ENCODE results near the gene CDH9.
"Not testable (repeated sequence)": the region's sequence is repeated elsewhere in the genome, so short reads cannot be mapped to it uniquely, and the experiment has no call there.

CDH9 gene

GRCh38 chr5:26856238-26856637 lies 182.1 kb downstream of the CDH9 start:
- Histone ChIP-seq H3K4me3 (ENCODE audit: low read length) (no peak overlapping the region), H4K20me1 (ENCODE audit: control insufficient read depth, insufficient read depth, low read depth, low read length) (no peaks in the 10 kb centered on the region), H3K27me3 (ENCODE audit: control insufficient read depth, low read length) (no peaks in the 10 kb centered on the region), H3K79me2 (ENCODE audit: control insufficient read depth, low read length) (no peaks in the 10 kb centered on the region), H3K27ac (ENCODE audit: low read depth, low read length) (no peak overlapping the region), H3K9me2 (replicated peaks; ENCODE audit: control insufficient read depth, low read length) (no peaks in the 10 kb centered on the region), H3K36me3 (ENCODE audit: control insufficient read depth, low read length) (no peaks in the 10 kb centered on the region), H3F3A (ENCODE audit: control insufficient read depth, insufficient read depth) (no peaks in the 10 kb centered on the region), H3K4me2 (ENCODE audit: low read length) (no peak overlapping the region), H3K4me1 (ENCODE audit: control insufficient read depth, low read length) (no peaks in the 10 kb centered on the region), H3K9me3 (ENCODE audit: control insufficient read depth, insufficient read depth, low read length) (peaks cover 10% of the 10 kb centered on the region; the same call in 1 of the 2 replicates)
- TF ChIP-seq EZH2phosphoT487 (IDR thresholded peaks at IDR 0.05; ENCODE audit: borderline replicate concordance, low read length) = no peak
- TF ChIP-seq, protein P1, sequence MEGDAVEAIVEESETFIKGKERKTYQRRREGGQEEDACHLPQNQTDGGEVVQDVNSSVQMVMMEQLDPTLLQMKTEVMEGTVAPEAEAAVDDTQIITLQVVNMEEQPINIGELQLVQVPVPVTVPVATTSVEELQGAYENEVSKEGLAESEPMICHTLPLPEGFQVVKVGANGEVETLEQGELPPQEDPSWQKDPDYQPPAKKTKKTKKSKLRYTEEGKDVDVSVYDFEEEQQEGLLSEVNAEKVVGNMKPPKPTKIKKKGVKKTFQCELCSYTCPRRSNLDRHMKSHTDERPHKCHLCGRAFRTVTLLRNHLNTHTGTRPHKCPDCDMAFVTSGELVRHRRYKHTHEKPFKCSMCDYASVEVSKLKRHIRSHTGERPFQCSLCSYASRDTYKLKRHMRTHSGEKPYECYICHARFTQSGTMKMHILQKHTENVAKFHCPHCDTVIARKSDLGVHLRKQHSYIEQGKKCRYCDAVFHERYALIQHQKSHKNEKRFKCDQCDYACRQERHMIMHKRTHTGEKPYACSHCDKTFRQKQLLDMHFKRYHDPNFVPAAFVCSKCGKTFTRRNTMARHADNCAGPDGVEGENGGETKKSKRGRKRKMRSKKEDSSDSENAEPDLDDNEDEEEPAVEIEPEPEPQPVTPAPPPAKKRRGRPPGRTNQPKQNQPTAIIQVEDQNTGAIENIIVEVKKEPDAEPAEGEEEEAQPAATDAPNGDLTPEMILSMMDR (IDR thresholded peaks at IDR 0.05; ENCODE audit: low read depth, low read length, poor library complexity, severe bottlenecking) = no peak

- not testable (repeated sequence) for H3K9me3 ChIP-seq (ENCODE audit: control insufficient read depth, insufficient read depth, low read length); H3K27ac ChIP-seq (ENCODE audit: low read depth, low read length); H3K36me3 ChIP-seq (ENCODE audit: control insufficient read depth, low read length); H3K9me2 ChIP-seq (replicated peaks; ENCODE audit: control insufficient read depth, low read length); H3F3A ChIP-seq (ENCODE audit: control insufficient read depth, insufficient read depth); H4K20me1 ChIP-seq (ENCODE audit: control insufficient read depth, insufficient read depth, low read depth, low read length); H3K4me3 ChIP-seq (ENCODE audit: low read length); H3K4me1 ChIP-seq (ENCODE audit: control insufficient read depth, low read length); H3K79me2 ChIP-seq (ENCODE audit: control insufficient read depth, low read length); H3K4me2 ChIP-seq (ENCODE audit: low read length); H3K27me3 ChIP-seq (ENCODE audit: control insufficient read depth, low read length)
Measured at GRCh38 chr5:26852450-26852849, 185.9 kb downstream of the CDH9 start.

DNA sequence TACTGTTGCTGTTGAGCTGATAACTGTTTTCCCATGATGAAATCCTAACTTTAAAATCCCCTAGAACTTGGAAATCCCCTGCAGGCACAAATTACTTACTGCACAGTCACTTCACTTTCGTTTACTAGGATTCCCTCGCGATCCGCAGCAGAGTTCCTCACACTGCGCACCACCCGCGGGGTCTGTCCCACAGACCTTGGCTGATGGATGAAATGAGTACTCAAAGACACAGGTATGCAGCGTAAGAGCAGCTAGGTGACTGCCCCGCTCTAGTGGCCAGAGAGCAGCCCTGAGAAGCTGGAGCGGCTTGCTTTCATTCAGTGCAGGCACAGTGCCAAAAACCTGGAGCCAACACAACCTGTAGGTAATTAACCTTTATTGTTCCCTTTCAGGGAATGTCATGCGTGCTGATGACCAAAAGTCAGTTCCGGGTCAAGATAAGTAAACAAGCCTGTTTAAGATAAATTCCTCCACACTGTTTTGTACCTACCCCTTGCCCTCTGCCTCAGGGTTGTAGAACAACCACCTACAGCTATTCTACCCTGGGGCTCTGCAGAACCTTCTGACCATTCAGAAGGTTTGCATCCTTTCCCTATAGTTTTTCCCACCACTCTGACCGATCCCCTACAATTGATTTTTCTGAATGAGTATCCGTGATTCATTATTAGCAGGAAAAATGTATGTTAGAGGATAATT lies 191.2 kb downstream of the CDH9 start:
- H3K36me3 ChIP-seq (ENCODE audit: control insufficient read depth, low read length) = no peaks in the 10 kb centered on the region
- no peak overlapping the region for H3K4me3 ChIP-seq (ENCODE audit: low read length)
- no peak overlapping the region for H3K27ac ChIP-seq (ENCODE audit: low read depth, low read length)
- TF ChIP-seq EZH2phosphoT487 (IDR thresholded peaks at IDR 0.05; ENCODE audit: borderline replicate concordance, low read length) = no peak
- TF ChIP-seq, protein P1 (IDR thresholded peaks at IDR 0.05; ENCODE audit: low read depth, low read length, poor library complexity, severe bottlenecking) = no peak
- H3K4me1 ChIP-seq (ENCODE audit: control insufficient read depth, low read length) = no peaks in the 10 kb centered on the region
- H3F3A ChIP-seq (ENCODE audit: control insufficient read depth, insufficient read depth) = no peaks in the 10 kb centered on the region
- no peaks in the 10 kb centered on the region for H3K9me3 ChIP-seq (ENCODE audit: control insufficient read depth, insufficient read depth, low read length)
- no peaks in the 10 kb centered on the region for H3K27me3 ChIP-seq (ENCODE audit: control insufficient read depth, low read length)
- H3K9me2 ChIP-seq (replicated peaks; ENCODE audit: control insufficient read depth, low read length) = no peaks in the 10 kb centered on the region
- H4K20me1 ChIP-seq (ENCODE audit: control insufficient read depth, insufficient read depth, low read depth, low read length) = no peaks in the 10 kb centered on the region
- H3K4me2 ChIP-seq (ENCODE audit: low read length) = no peak overlapping the region
- H3K79me2 ChIP-seq (ENCODE audit: control insufficient read depth, low read length) = no peaks in the 10 kb centered on the region

- Histone ChIP-seq H3K4me1 (ENCODE audit: control insufficient read depth, low read length) (no peaks in the 10 kb centered on the region), H3K4me3 (ENCODE audit: low read length) (no peak overlapping the region), H3K27ac (ENCODE audit: low read depth, low read length) (no peak overlapping the region), H3K79me2 (ENCODE audit: control insufficient read depth, low read length) (no peaks in the 10 kb centered on the region), H3K9me2 (replicated peaks; ENCODE audit: control insufficient read depth, low read length) (no peaks in the 10 kb centered on the region), H3K9me3 (ENCODE audit: control insufficient read depth, insufficient read depth, low read length) (no peaks in the 10 kb centered on the region; the same call in 1 of the 2 replicates), H4K20me1 (ENCODE audit: control insufficient read depth, insufficient read depth, low read depth, low read length) (no peaks in the 10 kb centered on the region), H3K4me2 (ENCODE audit: low read length) (no peak overlapping the region), H3K36me3 (ENCODE audit: control insufficient read depth, low read length) (no peaks in the 10 kb centered on the region), H3F3A (ENCODE audit: control insufficient read depth, insufficient read depth) (no peaks in the 10 kb centered on the region), H3K27me3 (ENCODE audit: control insufficient read depth, low read length) (no peaks in the 10 kb centered on the region)
- TF ChIP-seq, protein P1 (IDR thresholded peaks at IDR 0.05; ENCODE audit: low read depth, low read length, poor library complexity, severe bottlenecking) = no peak
- no peak for TF ChIP-seq EZH2phosphoT487 (IDR thresholded peaks at IDR 0.05; ENCODE audit: borderline replicate concordance, low read length)
Measured at GRCh38 chr5:26843677-26844076, 194.7 kb downstream of the CDH9 start.

Measured in DOHH2 (cell line).